ENCODE results near the gene TFDP1.

The TFDP1 gene

GRCh38 chr13:113539176-113539575 lies 45.4 kb upstream of the TFDP1 start:
- no peak for DNase-seq (ENCODE audit: low read depth)
- no peak for TF ChIP-seq CTCF (IDR thresholded peaks at IDR 0.05; ENCODE audit: low read depth, low read length, missing control alignments)
- no peak overlapping the region for H3K4me3 ChIP-seq (ENCODE audit: low read depth, low read length)

- DNase-seq (ENCODE audit: low read depth) = no peak
- no peak overlapping the region for H3K4me3 ChIP-seq (ENCODE audit: low read depth, low read length)
- TF ChIP-seq CTCF (IDR thresholded peaks at IDR 0.05; ENCODE audit: low read depth, low read length, missing control alignments) = no peak
These were observed 44.7 kb upstream of the TFDP1 start for GRCh38 chr13:113539822-113540221.

DNA sequence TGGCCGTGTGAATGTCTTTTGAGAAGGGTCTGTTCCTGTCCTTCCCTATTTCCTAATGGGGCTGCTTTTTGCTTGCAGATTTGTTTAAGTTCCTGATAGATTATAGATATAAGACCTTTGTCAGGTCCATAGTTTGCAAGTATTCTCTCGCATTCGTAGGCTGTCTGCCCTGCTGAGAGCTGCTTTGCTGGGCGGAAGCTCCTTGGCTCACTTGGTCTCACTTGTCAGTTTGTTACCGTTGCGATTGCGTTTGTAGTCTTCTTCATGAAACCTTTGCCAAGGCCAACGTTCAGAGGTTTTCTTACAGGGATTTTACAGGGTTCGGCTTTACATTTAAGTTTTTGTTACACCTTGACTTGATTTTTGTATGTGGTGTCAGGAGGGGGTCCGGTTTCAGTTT lies 44.0 kb upstream of the TFDP1 start:
- no peak overlapping the region for H3K4me3 ChIP-seq (ENCODE audit: low read depth, low read length)

GRCh38 chr13:113542751-113543424 lies 41.7 kb upstream of the TFDP1 start:
- TF ChIP-seq CTCF (IDR thresholded peaks at IDR 0.05; ENCODE audit: low read depth, low read length, missing control alignments) = no peak
- H3K4me3 ChIP-seq (ENCODE audit: low read depth, low read length) = no peak overlapping the region

More for the DNA sequence above, 44.0 kb upstream of the TFDP1 start:
- no peak for TF ChIP-seq CTCF (IDR thresholded peaks at IDR 0.05; ENCODE audit: low read depth, low read length, missing control alignments)
- DNase-seq (ENCODE audit: low read depth) = no peak

DNA sequence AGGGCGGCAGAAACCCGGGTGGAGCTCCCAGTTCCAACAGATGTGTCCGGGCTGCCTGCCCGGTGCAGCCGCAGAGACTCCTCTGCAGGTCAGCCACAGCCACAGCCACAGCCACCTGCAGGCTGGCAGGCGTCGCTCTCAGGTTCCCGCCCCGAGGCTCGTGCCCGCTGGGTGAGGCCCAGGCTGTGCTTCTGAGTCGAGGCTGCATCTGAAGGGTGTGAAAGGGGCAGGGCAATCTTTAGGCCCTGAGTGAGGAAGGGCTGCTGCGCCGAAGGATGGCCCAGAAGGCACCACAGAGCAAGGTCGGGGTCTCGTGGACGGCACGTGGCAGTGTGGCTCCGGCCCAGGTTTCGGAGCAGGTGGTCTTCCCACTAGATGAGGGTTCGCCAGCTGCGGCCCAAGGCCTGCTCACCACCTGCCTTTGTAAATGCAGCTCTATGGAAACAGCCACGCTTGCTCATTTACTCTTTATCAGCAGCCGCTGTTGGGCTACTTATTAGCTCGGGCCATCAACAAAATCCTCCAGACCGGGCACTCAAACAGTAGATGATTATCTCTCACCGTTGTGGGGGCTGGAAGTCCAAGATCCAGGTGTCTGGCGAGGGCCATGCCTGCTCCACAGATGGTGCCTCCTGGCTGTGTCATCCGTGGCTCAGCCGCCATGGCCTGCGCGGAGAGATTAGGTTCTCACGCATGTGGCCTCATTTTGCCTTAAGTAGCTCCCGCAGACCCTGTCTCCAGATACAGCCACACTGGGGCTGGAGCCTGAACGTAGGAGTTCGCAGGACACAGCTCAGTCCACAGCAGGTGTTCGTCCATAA lies 40.3 kb upstream of the TFDP1 start:
- no peak for DNase-seq (ENCODE audit: low read depth)

More at GRCh38 chr13:113542751-113543424, 41.7 kb upstream of the TFDP1 start:
- no peak for DNase-seq (ENCODE audit: low read depth)

DNA sequence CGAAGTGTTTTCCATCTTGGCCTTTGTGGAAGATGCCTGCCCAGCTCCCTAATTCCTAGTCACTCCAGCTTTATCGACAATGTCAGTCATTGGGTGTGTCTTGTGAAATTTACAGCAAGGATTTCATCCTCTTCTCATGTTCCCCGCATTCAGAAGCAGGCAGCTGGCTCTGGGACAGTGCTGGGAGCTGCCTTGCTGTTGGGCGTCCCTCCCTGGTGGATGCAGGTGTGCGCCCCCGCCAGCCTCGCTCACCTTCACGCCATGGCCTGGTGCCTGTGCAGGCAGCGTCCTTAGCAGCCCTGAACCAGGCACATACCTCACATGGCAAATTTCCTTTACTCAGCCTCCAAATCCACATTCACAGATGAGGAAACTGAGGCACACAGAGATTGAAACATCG lies 39.7 kb upstream of the TFDP1 start:
- H3K4me3 ChIP-seq (ENCODE audit: low read depth, low read length) = no peak overlapping the region
- no peak for TF ChIP-seq CTCF (IDR thresholded peaks at IDR 0.05; ENCODE audit: low read depth, low read length, missing control alignments)
- DNase-seq (ENCODE audit: low read depth) = no peak

More for the DNA sequence above, 40.3 kb upstream of the TFDP1 start:
- no peak overlapping the region for H3K4me3 ChIP-seq (ENCODE audit: low read depth, low read length)
- no peak for TF ChIP-seq CTCF (IDR thresholded peaks at IDR 0.05; ENCODE audit: low read depth, low read length, missing control alignments)

Data from GM12864 (cell line).